Stimulated activated CD8-positive, alpha-beta memory T cell treated with anti-CD3 and anti-CD28 coated beads, Interleukin-12 subunit alpha, Interleukin-12 subunit beta, amount 100 ng/mL, for 4 hours (primary cell): ENCODE measurements around the gene LAMC1.
"Not testable (repeated sequence)": the region's sequence is repeated elsewhere in the genome, so short reads cannot be mapped to it uniquely, and the experiment has no call there.

ENCODE experiments used
- DNase-seq: peaks from one replicate; pipeline ENCODE4 v3.0.0-alpha.2; 2020; ENCODE audit warnings: low read depth

Gene LAMC1

GRCh38 chr1:183043872-183044854, 20.9 kb downstream of the LAMC1 start:
- DNase-seq, result no peak

- no peak for DNase-seq
Observed at GRCh38 chr1:183044893-183045649, 21.9 kb downstream of the LAMC1 start.

- DNase-seq, result no peak
Observed at GRCh38 chr1:183048087-183049085, 25.2 kb downstream of the LAMC1 start.

- no peak for DNase-seq
Observed at GRCh38 chr1:183051546-183051945, 28.3 kb downstream of the LAMC1 start.

GRCh38 chr1:183052861-183053260, 29.6 kb downstream of the LAMC1 start:
- no peak for DNase-seq

- DNase-seq, result no peak
Observed at GRCh38 chr1:183058851-183059502, 35.8 kb downstream of the LAMC1 start.

- DNase-seq, result no peak
Observed at GRCh38 chr1:183061194-183061593, 38.0 kb downstream of the LAMC1 start.

GRCh38 chr1:183063349-183063748, 40.1 kb downstream of the LAMC1 start:
- DNase-seq, result no peak

GRCh38 chr1:183065168-183065706, 42.0 kb downstream of the LAMC1 start:
- DNase-seq, result no peak

GRCh38 chr1:183066432-183066831, 43.2 kb downstream of the LAMC1 start:
- DNase-seq, result not testable (repeated sequence)

- DNase-seq, result no peak
Observed at GRCh38 chr1:183069562-183070216, 46.5 kb downstream of the LAMC1 start.

- no peak for DNase-seq
Observed at GRCh38 chr1:183070234-183070922, 47.2 kb downstream of the LAMC1 start.

- no peak for DNase-seq
Observed at GRCh38 chr1:183070923-183071618, 47.9 kb downstream of the LAMC1 start.

GRCh38 chr1:183072595-183072994, 49.4 kb downstream of the LAMC1 start:
- DNase-seq, result not testable (repeated sequence)

GRCh38 chr1:183073320-183073719, 50.1 kb downstream of the LAMC1 start:
- DNase-seq, result no peak

- DNase-seq, result no peak
Observed at GRCh38 chr1:183074215-183074614, 51.0 kb downstream of the LAMC1 start.

- DNase-seq, result no peak
Observed at GRCh38 chr1:183075861-183076260, 52.6 kb downstream of the LAMC1 start.

- DNase-seq, result no peak
Observed at GRCh38 chr1:183077097-183077496, 53.9 kb downstream of the LAMC1 start.
